Liver (tissue), 9 donors: Measurements from ENCODE around the gene CUX1. TPM values are rescaled to one million over a fixed set of nuclear protein-coding genes. Genes with fewer than 3 reads are reported as not detected.

ENCODE experiments used
- DNase-seq: peaks from one replicate; pipeline ENCODE4 v3.0.0-alpha.2; 2017; ENCODE audit warnings: low spot score
- H3K27ac ChIP-seq, 2 donors: one replicate each; pipeline ENCODE4 v1.7.0; 2013; ENCODE audit warnings: inconsistent platforms in 2 of 2, low read length in 2 of 2, control low read depth in 1 of 2, low read depth in 1 of 2, mild to moderate bottlenecking in 1 of 2
- H3K27me3 ChIP-seq, 4 donors: one replicate each; pipeline versions ENCODE4 v1.6.1 to v1.7.0; 2013; ENCODE audit warnings: low read length in 3 of 4, inconsistent platforms in 1 of 4, mild to moderate bottlenecking in 1 of 4, moderate library complexity in 1 of 4; ENCODE audit not compliant: control insufficient read depth in 4 of 4, insufficient read depth in 4 of 4
- H3K36me3 ChIP-seq, 4 donors: one replicate each; pipeline versions ENCODE4 v1.6.1 to v1.7.0; 2013; ENCODE audit warnings: low read length in 3 of 4, mild to moderate bottlenecking in 3 of 4, low read depth in 1 of 4, moderate library complexity in 1 of 4; ENCODE audit not compliant: control insufficient read depth in 4 of 4, insufficient read depth in 3 of 4
- H3K4me1 ChIP-seq, 4 donors: one replicate each; pipeline versions ENCODE4 v1.6.1 to v1.7.0; 2013; ENCODE audit warnings: low read length in 3 of 4, mild to moderate bottlenecking in 3 of 4, moderate library complexity in 1 of 4; ENCODE audit not compliant: control insufficient read depth in 4 of 4, insufficient read depth in 4 of 4
- H3K4me3 ChIP-seq, 3 donors: one replicate each; pipeline versions ENCODE4 v1.6.1 to v1.7.0; 2013; ENCODE audit warnings: low read length in 3 of 3, control low read depth in 1 of 3, low read depth in 1 of 3, mild to moderate bottlenecking in 1 of 3
- H3K9ac ChIP-seq, 2 donors: one replicate each; pipeline ENCODE4 v1.7.0; 2013; ENCODE audit warnings: low read length in 2 of 2, mild to moderate bottlenecking in 2 of 2, moderate library complexity in 2 of 2, control low read depth in 1 of 2, low read depth in 1 of 2
- H3K9me3 ChIP-seq, 4 donors: one replicate each; pipeline versions ENCODE4 v1.6.1 to v1.7.0; 2013; ENCODE audit warnings: low read length in 3 of 4; ENCODE audit not compliant: control insufficient read depth in 4 of 4
- FOXA1 ChIP-seq: IDR thresholded peaks from 2 replicates; pipeline ENCODE4 v1.6.1; 2016; ENCODE audit warnings: antibody characterized with exemption
- FOXA2 ChIP-seq: IDR thresholded peaks from 2 replicates; pipeline ENCODE4 v1.6.1; 2016; ENCODE audit warnings: antibody characterized with exemption
- GABPA ChIP-seq, 2 donors: IDR thresholded peaks in 1 of 2; conservative IDR thresholded peaks in 1 of 2; 2 replicates each; pipeline ENCODE4 v1.6.1; 2016; ENCODE audit warnings: antibody characterized with exemption in 2 of 2, mild to moderate bottlenecking in 1 of 2, moderate library complexity in 1 of 2
- HNF4A ChIP-seq, 2 donors: conservative IDR thresholded peaks; 2 replicates each; pipeline ENCODE4 v1.6.1; 2016; ENCODE audit warnings: antibody characterized with exemption in 2 of 2, mild to moderate bottlenecking in 2 of 2
- HNF4G ChIP-seq: IDR thresholded peaks from 2 replicates; pipeline ENCODE4 v1.6.1; 2016; ENCODE audit warnings: antibody characterized with exemption
- JUND ChIP-seq, 2 donors: IDR thresholded peaks; 2 replicates each; pipeline ENCODE4 v1.6.1; 2016; ENCODE audit warnings: antibody characterized with exemption in 2 of 2
- NR2F2 ChIP-seq: IDR thresholded peaks from 2 replicates; pipeline ENCODE4 v1.6.1; 2016; ENCODE audit warnings: antibody characterized with exemption
- RAD21 ChIP-seq, 2 donors: IDR thresholded peaks; 2 replicates each; pipeline ENCODE4 v1.6.1; 2016; ENCODE audit warnings: antibody characterized with exemption in 2 of 2, mild to moderate bottlenecking in 2 of 2
- RXRA ChIP-seq, 2 donors: IDR thresholded peaks; 2 replicates each; pipeline ENCODE4 v1.6.1; 2017 to 2018; ENCODE audit warnings: antibody characterized with exemption in 2 of 2, mild to moderate bottlenecking in 1 of 2
- SP1 ChIP-seq: IDR thresholded peaks from 2 replicates; pipeline ENCODE4 v1.6.1; 2018; ENCODE audit warnings: antibody characterized with exemption, mild to moderate bottlenecking
- TAF1 ChIP-seq: conservative IDR thresholded peaks from 2 replicates; pipeline ENCODE4 v1.6.1; 2016; ENCODE audit warnings: antibody characterized with exemption, mild to moderate bottlenecking
- WGBS: extraction: QIAGEN DNeasy Blood & Tissue Kit; methylation state at CpG from one replicate; pipeline ENCODE4 v1.1.7; 2013; 5-methylcytosine and 5-hydroxymethylcytosine counted together
- polyA plus RNA-seq, 2 donors: library from polyadenylated mRNA; stranded (reverse) in 1 of 2; unstranded in 1 of 2; fragments of 200-250 nt in 1 of 2; fragments of >200 nt in 1 of 2; fragmentation: Nextera tagmentation in 1 of 2; extraction: Ambion mirVana in 1 of 2; gene quantifications; one replicate each; pipeline versions ENCODE4 v1.2.1 to v1.2.3, GENCODE V29; 2013 to 2015
- total RNA-seq, 2 donors: library from RNA; depleted of rRNA; stranded (reverse); fragments of >200 nt; gene quantifications; one replicate each; pipeline ENCODE4 v1.2.3, GENCODE V29; 2014
- TF ChIP-seq, protein P1 (sequence below): IDR thresholded peaks from 2 replicates; pipeline ENCODE4 v1.6.1; 2016; ENCODE audit warnings: antibody characterized with exemption
- TF ChIP-seq, protein P2 (sequence below): IDR thresholded peaks from 2 replicates; pipeline ENCODE4 v1.6.1; 2016; ENCODE audit warnings: antibody characterized with exemption
- TF ChIP-seq, protein P3 (sequence below): IDR thresholded peaks from 2 replicates; pipeline ENCODE4 v1.6.1; 2016; ENCODE audit warnings: antibody characterized with exemption
- TF ChIP-seq, protein P4 (sequence below): fragments of 150-350 bp; IDR thresholded peaks from 2 replicates; pipeline ENCODE4 v1.5.1; 2017; ENCODE audit warnings: improper control_type of control experiment, low read depth, low read length; ENCODE audit not compliant: missing input control
- TF ChIP-seq, protein P5 (sequence below): IDR thresholded peaks from 2 replicates; pipeline ENCODE4 v1.6.1; 2016; ENCODE audit warnings: antibody characterized with exemption, mild to moderate bottlenecking
- donor health status: healthy.
- donor health status: healthy.
- donor health status: healthy.
- donor health status: healthy.
- donor health status: healthy.

CUX1 gene
- total and polyA plus RNA-seq, 4 donors, result 18.6 to 40.6 (median 21.4) TPM

DNA sequence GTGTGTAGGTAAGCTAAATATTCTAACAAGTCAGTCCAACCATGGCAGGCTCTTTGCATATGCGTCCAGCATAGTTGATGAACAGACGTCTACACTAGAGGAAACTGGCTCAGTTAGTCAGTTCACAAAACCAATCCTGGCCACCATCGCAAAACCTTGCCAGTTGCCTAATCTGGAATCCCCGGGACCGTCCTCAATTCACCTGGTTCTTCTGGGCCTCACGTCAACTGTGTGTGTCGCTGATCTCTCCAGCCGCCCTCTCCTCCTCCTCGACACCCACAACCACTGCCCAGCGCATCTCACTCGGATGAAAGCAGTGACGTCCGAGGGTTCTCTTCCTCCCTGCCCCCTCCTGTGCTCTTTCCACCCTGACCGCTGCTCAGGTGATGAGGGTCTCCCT is 251.4 kb downstream of the CUX1 start:
- no peak for DNase-seq
- Histone ChIP-seq H3K4me1 (peaks cover 0 to 7% (median 3%) of the 10 kb centered on the region in 4 donors), H3K36me3 (peaks cover 0 to 14% (median 12%) of the 10 kb centered on the region in 4 donors), H3K27me3 (no peaks in the 10 kb centered on the region), H3K9me3 (peaks cover 0 to 6% (median 0%) of the 10 kb centered on the region in 4 donors), H3K27ac (no peak overlapping the region), H3K4me3 (no peak overlapping the region), H3K9ac (no peak overlapping the region)
- WGBS, result 88% methylated on average over 14 of the region's 14 CpGs
- TF ChIP-seq, protein P1, sequence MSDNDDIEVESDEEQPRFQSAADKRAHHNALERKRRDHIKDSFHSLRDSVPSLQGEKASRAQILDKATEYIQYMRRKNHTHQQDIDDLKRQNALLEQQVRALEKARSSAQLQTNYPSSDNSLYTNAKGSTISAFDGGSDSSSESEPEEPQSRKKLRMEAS, result no peak
- no peak for TF ChIP-seq GABPA (IDR thresholded peaks at IDR 0.05 in 1 of 2, conservative IDR thresholded peaks at IDR 0.05 in 1 of 2)
- TF ChIP-seq JUND (IDR thresholded peaks at IDR 0.05), result no peak
- TF ChIP-seq RAD21 (IDR thresholded peaks at IDR 0.05), result no peak
- no peak for TF ChIP-seq HNF4G
- TF ChIP-seq HNF4A (conservative IDR thresholded peaks at IDR 0.05), result no peak
- TF ChIP-seq SP1, result no peak
- TF ChIP-seq, protein P2, sequence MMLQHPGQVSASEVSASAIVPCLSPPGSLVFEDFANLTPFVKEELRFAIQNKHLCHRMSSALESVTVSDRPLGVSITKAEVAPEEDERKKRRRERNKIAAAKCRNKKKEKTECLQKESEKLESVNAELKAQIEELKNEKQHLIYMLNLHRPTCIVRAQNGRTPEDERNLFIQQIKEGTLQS, result no peak
- no peak for TF ChIP-seq TAF1
- TF ChIP-seq FOXA2, result no peak
- TF ChIP-seq, protein P3, sequence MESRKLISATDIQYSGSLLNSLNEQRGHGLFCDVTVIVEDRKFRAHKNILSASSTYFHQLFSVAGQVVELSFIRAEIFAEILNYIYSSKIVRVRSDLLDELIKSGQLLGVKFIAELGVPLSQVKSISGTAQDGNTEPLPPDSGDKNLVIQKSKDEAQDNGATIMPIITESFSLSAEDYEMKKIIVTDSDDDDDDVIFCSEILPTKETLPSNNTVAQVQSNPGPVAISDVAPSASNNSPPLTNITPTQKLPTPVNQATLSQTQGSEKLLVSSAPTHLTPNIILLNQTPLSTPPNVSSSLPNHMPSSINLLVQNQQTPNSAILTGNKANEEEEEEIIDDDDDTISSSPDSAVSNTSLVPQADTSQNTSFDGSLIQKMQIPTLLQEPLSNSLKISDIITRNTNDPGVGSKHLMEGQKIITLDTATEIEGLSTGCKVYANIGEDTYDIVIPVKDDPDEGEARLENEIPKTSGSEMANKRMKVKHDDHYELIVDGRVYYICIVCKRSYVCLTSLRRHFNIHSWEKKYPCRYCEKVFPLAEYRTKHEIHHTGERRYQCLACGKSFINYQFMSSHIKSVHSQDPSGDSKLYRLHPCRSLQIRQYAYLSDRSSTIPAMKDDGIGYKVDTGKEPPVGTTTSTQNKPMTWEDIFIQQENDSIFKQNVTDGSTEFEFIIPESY, result no peak

DNA sequence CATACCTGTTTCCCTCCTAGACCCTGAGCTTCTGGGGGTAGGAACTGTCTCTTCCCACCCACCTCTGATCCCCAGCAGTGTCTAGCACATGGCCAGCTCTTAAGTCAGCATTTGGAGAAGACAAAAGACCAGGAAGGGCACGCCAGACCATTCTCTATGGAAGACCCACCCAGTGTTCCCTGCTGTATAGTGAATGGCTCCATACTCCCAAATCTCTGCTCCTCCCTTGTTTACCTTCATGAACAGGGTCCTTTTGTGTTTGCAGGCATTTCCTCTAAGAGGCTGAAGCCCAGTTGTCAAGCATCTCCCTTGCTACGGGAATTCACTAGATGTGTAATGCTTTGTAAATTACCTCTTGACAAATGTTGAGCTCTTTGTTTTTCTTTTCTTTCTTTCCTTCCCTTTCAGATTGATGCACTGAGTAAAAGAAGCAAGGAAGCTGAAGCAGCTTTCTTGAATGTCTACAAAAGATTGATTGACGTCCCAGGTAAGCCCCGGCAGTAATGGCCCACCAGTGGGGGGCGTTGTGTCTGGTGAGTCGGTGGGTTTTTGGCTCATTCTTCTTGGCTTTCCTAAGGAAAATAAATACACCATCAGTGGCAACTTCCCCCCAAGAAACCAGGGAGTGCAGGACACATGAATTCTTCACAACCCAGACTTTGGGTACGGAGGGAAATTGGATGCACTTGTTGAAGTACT is 252.7 kb downstream of the CUX1 start:
- no peak for DNase-seq
- Histone ChIP-seq H3K9ac (no peak overlapping the region), H3K27ac (no peak overlapping the region), H3K36me3 (peaks cover 0 to 14% (median 12%) of the 10 kb centered on the region in 4 donors), H3K4me1 (no peaks in the 10 kb centered on the region), H3K9me3 (peaks cover 0 to 6% (median 0%) of the 10 kb centered on the region in 4 donors), H3K4me3 (no peak overlapping the region), H3K27me3 (no peaks in the 10 kb centered on the region)
- WGBS, result 91% methylated on average over 7 of the region's 7 CpGs
- no peak for TF ChIP-seq FOXA1
- TF ChIP-seq, protein P1, result no peak

DNA sequence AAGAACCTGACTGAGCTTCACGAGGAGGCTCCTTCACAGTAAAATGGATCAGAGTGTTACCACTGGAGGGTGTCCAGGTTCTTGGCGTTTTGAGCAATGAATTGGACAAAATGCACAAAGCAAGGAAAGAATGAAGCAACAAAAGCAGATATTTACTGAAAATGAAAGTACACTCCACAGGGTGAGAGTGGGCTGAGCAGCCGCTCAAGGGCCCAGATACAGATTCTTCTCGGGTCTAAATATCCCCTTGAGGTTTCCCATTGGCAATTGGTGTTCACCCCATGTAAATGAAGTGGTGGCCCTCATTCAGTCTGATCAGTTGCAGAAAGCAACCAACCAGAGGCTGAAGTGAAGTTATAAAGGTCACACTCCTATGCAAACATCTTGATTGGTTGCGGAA is 254.6 kb downstream of the CUX1 start:
- Histone ChIP-seq H3K9me3 (peaks cover 0 to 6% (median 0%) of the 10 kb centered on the region in 4 donors), H3K4me3 (no peak overlapping the region), H3K4me1 (no peaks in the 10 kb centered on the region), H3K36me3 (peaks cover 0 to 15% (median 12%) of the 10 kb centered on the region in 4 donors), H3K27ac (no peak overlapping the region), H3K9ac (no peak overlapping the region), H3K27me3 (no peaks in the 10 kb centered on the region)
- no peak for DNase-seq
- 96% methylated on average over 5 of the region's 5 CpGs for WGBS
- TF ChIP-seq SP1, result no peak
- TF ChIP-seq JUND (IDR thresholded peaks at IDR 0.05), result no peak
- no peak for TF ChIP-seq HNF4A (conservative IDR thresholded peaks at IDR 0.05)
- no peak for TF ChIP-seq NR2F2
- no peak for TF ChIP-seq TAF1
- TF ChIP-seq, protein P3, result no peak
- no peak for TF ChIP-seq RXRA (IDR thresholded peaks at IDR 0.05)
- TF ChIP-seq, protein P4, sequence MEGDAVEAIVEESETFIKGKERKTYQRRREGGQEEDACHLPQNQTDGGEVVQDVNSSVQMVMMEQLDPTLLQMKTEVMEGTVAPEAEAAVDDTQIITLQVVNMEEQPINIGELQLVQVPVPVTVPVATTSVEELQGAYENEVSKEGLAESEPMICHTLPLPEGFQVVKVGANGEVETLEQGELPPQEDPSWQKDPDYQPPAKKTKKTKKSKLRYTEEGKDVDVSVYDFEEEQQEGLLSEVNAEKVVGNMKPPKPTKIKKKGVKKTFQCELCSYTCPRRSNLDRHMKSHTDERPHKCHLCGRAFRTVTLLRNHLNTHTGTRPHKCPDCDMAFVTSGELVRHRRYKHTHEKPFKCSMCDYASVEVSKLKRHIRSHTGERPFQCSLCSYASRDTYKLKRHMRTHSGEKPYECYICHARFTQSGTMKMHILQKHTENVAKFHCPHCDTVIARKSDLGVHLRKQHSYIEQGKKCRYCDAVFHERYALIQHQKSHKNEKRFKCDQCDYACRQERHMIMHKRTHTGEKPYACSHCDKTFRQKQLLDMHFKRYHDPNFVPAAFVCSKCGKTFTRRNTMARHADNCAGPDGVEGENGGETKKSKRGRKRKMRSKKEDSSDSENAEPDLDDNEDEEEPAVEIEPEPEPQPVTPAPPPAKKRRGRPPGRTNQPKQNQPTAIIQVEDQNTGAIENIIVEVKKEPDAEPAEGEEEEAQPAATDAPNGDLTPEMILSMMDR, result no peak
- no peak for TF ChIP-seq FOXA2
- TF ChIP-seq, protein P5, sequence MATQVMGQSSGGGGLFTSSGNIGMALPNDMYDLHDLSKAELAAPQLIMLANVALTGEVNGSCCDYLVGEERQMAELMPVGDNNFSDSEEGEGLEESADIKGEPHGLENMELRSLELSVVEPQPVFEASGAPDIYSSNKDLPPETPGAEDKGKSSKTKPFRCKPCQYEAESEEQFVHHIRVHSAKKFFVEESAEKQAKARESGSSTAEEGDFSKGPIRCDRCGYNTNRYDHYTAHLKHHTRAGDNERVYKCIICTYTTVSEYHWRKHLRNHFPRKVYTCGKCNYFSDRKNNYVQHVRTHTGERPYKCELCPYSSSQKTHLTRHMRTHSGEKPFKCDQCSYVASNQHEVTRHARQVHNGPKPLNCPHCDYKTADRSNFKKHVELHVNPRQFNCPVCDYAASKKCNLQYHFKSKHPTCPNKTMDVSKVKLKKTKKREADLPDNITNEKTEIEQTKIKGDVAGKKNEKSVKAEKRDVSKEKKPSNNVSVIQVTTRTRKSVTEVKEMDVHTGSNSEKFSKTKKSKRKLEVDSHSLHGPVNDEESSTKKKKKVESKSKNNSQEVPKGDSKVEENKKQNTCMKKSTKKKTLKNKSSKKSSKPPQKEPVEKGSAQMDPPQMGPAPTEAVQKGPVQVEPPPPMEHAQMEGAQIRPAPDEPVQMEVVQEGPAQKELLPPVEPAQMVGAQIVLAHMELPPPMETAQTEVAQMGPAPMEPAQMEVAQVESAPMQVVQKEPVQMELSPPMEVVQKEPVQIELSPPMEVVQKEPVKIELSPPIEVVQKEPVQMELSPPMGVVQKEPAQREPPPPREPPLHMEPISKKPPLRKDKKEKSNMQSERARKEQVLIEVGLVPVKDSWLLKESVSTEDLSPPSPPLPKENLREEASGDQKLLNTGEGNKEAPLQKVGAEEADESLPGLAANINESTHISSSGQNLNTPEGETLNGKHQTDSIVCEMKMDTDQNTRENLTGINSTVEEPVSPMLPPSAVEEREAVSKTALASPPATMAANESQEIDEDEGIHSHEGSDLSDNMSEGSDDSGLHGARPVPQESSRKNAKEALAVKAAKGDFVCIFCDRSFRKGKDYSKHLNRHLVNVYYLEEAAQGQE, result no peak
- TF ChIP-seq GABPA (IDR thresholded peaks at IDR 0.05 in 1 of 2, conservative IDR thresholded peaks at IDR 0.05 in 1 of 2), result no peak
